K562 (cell line): Measurements from ENCODE around the gene RAVER2. TPM values are rescaled to one million over a fixed set of nuclear protein-coding genes. Genes with fewer than 3 reads are reported as not detected.

ENCODE experiments used
- ATAC-seq: fragments of 200-7000 bp; cut with Tn5 transposase; 3 replicates; pipeline ENCODE4 v1.9.1; 2020; ENCODE audit warnings: moderate library complexity
- BruUV-seq: library from RNA; stranded (reverse); fragments of 400-500 nt; replicated peaks from 2 replicates; lab custom pipeline; 2021; lab: Mats Ljungman, UMichigan
- CTCF ChIA-PET: fragments of 300-600 bp; formaldehyde crosslinking; extraction: SDS; loops from one replicate; lab custom pipeline; 2021; ENCODE audit warnings: low intra/inter-chr PET ratio; lab: Yijun Ruan, JAX
- POLR2A ChIA-PET: fragments of 300-600, 350-650 bp; sonication (Branson Sonifier 250); formaldehyde crosslinking; extraction: SDS; loops from one replicate; lab custom pipeline; 2021; ENCODE audit warnings: antibody characterized with exemption, inconsistent platforms; lab: Yijun Ruan, JAX
- DNase-seq, 4 experiments: peaks; one replicate each; pipeline versions ENCODE4 v3.0.0 to v3.0.0-alpha.2; 2011 to 2018; ENCODE audit warnings: low spot score in 3 of 4, mixed read lengths in 3 of 4; ENCODE audit errors: extremely low read depth in 1 of 4
- FAIRE-seq: peaks from 2 replicates; lab custom pipeline; 2011; peaks lifted over from hg19 to GRCh38; lab: Jason Lieb, UNC
- H2AFZ ChIP-seq: 2 replicates; pipeline ENCODE4 v1.6.0; 2011; ENCODE audit warnings: low read depth, low read length, control low read depth, inconsistent platforms
- H3K27ac ChIP-seq: fragments of 200-600 bp; 3 replicates; pipeline ENCODE4 v1.8.0; 2011; ENCODE audit warnings: low read depth, mild to moderate bottlenecking, control low read depth, inconsistent platforms, low read length, moderate library complexity, mixed read lengths; ENCODE audit errors: extremely low read depth
- H3K27me3 ChIP-seq, 2 experiments: fragments of 300-600 bp in 1 of 2; 2 replicates in 1 of 2; 3 replicates in 1 of 2; pipeline versions ENCODE4 v1.6.0 to v1.8.0; 2011; ENCODE audit warnings: inconsistent platforms in 2 of 2, low read length in 2 of 2, mild to moderate bottlenecking in 1 of 2, mixed read lengths in 1 of 2, moderate library complexity in 1 of 2; ENCODE audit not compliant: control insufficient read depth in 2 of 2, insufficient read depth in 2 of 2
- H3K36me3 ChIP-seq: fragments of 300-600 bp; 3 replicates; pipeline ENCODE4 v1.8.0; 2011; ENCODE audit warnings: mild to moderate bottlenecking, low read length, inconsistent platforms; ENCODE audit not compliant: control insufficient read depth, insufficient read depth
- H3K4me1 ChIP-seq, 2 experiments: fragments of 200-600 bp in 1 of 2; replicated peaks in 1 of 2; 2 replicates in 1 of 2; 3 replicates in 1 of 2; pipeline versions ENCODE4 v1.5.1 to v1.8.0; 2011; ENCODE audit warnings: inconsistent platforms in 2 of 2, low read length in 2 of 2, mild to moderate bottlenecking in 1 of 2, mixed read lengths in 1 of 2, moderate library complexity in 1 of 2; ENCODE audit not compliant: control insufficient read depth in 2 of 2, insufficient read depth in 2 of 2
- H3K4me2 ChIP-seq: 2 replicates; pipeline ENCODE4 v1.6.1; 2011; ENCODE audit warnings: low read length, control low read depth, inconsistent platforms, mixed read lengths; ENCODE audit not compliant: insufficient read depth
- H3K4me3 ChIP-seq: fragments of 200-600 bp; sonication (generic), shearing (Covaris generic); 2 replicates; pipeline ENCODE4 v1.5.1; 2016; ENCODE audit warnings: control low read depth, inconsistent platforms
- H3K79me2 ChIP-seq: fragments of 200-600 bp; 3 replicates; pipeline ENCODE4 v1.8.0; 2011; ENCODE audit warnings: low read length, inconsistent platforms; ENCODE audit not compliant: control insufficient read depth, insufficient read depth
- H3K9ac ChIP-seq, 2 experiments: 2 replicates each; pipeline versions ENCODE4 v1.6.0 to v1.6.1; 2011; ENCODE audit warnings: low read depth in 2 of 2, low read length in 2 of 2, control low read depth in 1 of 2, inconsistent platforms in 1 of 2, mild to moderate bottlenecking in 1 of 2, mixed read lengths in 1 of 2; ENCODE audit not compliant: insufficient read depth in 1 of 2
- H3K9me1 ChIP-seq: one replicate; pipeline ENCODE4 v1.6.0; 2011; ENCODE audit warnings: inconsistent platforms, mild to moderate bottlenecking, low read length, moderate library complexity; ENCODE audit not compliant: control insufficient read depth, insufficient read depth
- H3K9me3 ChIP-seq: replicated peaks from 2 replicates; pipeline ENCODE4 v1.5.1; 2011; ENCODE audit warnings: low read depth, low read length, inconsistent platforms; ENCODE audit not compliant: control insufficient read depth, insufficient read depth
- H4K20me1 ChIP-seq: replicated peaks from 2 replicates; pipeline ENCODE4 v1.6.1; 2011; ENCODE audit warnings: low read length, inconsistent platforms, mixed read lengths; ENCODE audit not compliant: control insufficient read depth, insufficient read depth
- ATF2 ChIP-seq: sonication (generic); formaldehyde crosslinking; IDR thresholded peaks from 2 replicates; pipeline ENCODE4 v1.8.1; 2022; ENCODE audit warnings: missing genetic modification reagents
- BCOR ChIP-seq: fragments of 450-650 bp; IDR thresholded peaks from 2 replicates; pipeline ENCODE4 v1.6.1; 2016
- CC2D1A ChIP-seq: fragments of 450-650 bp; IDR thresholded peaks from 2 replicates; pipeline ENCODE4 v1.6.1; 2017; ENCODE audit warnings: mild to moderate bottlenecking
- EGR1 ChIP-seq: fragments of 450-650 bp; conservative IDR thresholded peaks from 2 replicates; pipeline ENCODE4 v1.6.1; 2017; ENCODE audit warnings: mild to moderate bottlenecking
- ELK1 ChIP-seq: sonication (generic); formaldehyde crosslinking; IDR thresholded peaks from 2 replicates; pipeline ENCODE4 v1.8.1; 2022; ENCODE audit warnings: missing genetic modification reagents
- GATAD2B ChIP-seq: fragments of 450-650 bp; IDR thresholded peaks from 2 replicates; pipeline ENCODE4 v1.6.1; 2017; ENCODE audit warnings: mild to moderate bottlenecking, borderline replicate concordance
- HNRNPL ChIP-seq: fragments of 200-400 bp; formaldehyde crosslinking; IDR thresholded peaks from 2 replicates; pipeline ENCODE4 v1.6.1; 2017; ENCODE audit warnings: low read depth, mild to moderate bottlenecking, low read length
- ILK ChIP-seq: fragments of 450-650 bp; IDR thresholded peaks from 2 replicates; pipeline ENCODE4 v1.6.1; 2016; ENCODE audit warnings: missing genetic modification characterization, low read depth, mild to moderate bottlenecking, missing compliant biosample characterization, moderate library complexity, borderline replicate concordance
- PRPF4 ChIP-seq: fragments of 200-400 bp; formaldehyde crosslinking; IDR thresholded peaks from one replicate; pipeline ENCODE4 v1.6.1; 2017; ENCODE audit warnings: low read length, low read depth, mild to moderate bottlenecking; ENCODE audit not compliant: insufficient read depth, poor library complexity, severe bottlenecking
- RAD51 ChIP-seq: fragments of 450-650 bp; IDR thresholded peaks from 2 replicates; pipeline ENCODE4 v1.7.1; 2016; ENCODE audit warnings: low read depth, mild to moderate bottlenecking, borderline replicate concordance
- RBM34 ChIP-seq: fragments of 200-400 bp; formaldehyde crosslinking; IDR thresholded peaks from 2 replicates; pipeline ENCODE4 v1.6.1; 2018; ENCODE audit warnings: low read length, borderline replicate concordance; ENCODE audit not compliant: insufficient read depth
- SAP30 ChIP-seq: fragments of 200-600 bp; sonication (generic); IDR thresholded peaks from 2 replicates; pipeline ENCODE4 v1.6.1; 2012; ENCODE audit warnings: borderline replicate concordance, low read depth, mild to moderate bottlenecking, moderate library complexity, low read length, control low read depth, inconsistent platforms; ENCODE audit not compliant: insufficient read depth, poor library complexity, severe bottlenecking
- TAF15 ChIP-seq: fragments of 200-400 bp; formaldehyde crosslinking; IDR thresholded peaks from 2 replicates; pipeline ENCODE4 v1.6.1; 2017; ENCODE audit warnings: mild to moderate bottlenecking, low read depth, low read length, moderate library complexity
- TCFL5 ChIP-seq: fragments of 250-450 bp; sonication (Bioruptor Pico); conservative IDR thresholded peaks from 2 replicates; pipeline ENCODE4 v1.6.1; 2021; ENCODE audit warnings: mild to moderate bottlenecking, moderate library complexity, matching md5 sums
- ZBTB17 ChIP-seq: fragments of 450-650 bp; formaldehyde crosslinking; IDR thresholded peaks from 2 replicates; pipeline ENCODE4 v1.4.0; 2020; ENCODE audit warnings: mild to moderate bottlenecking
- ZBTB49 ChIP-seq: sonication (generic); formaldehyde crosslinking; IDR thresholded peaks from 2 replicates; pipeline ENCODE4 v1.8.0; 2022; ENCODE audit warnings: missing genetic modification reagents, mild to moderate bottlenecking, borderline replicate concordance
- ZNF263 ChIP-seq: sonication (generic); formaldehyde crosslinking; IDR thresholded peaks from 2 replicates; pipeline ENCODE4 v1.8.0; 2022; ENCODE audit warnings: mild to moderate bottlenecking, missing genetic modification reagents, borderline replicate concordance
- ZNF668 ChIP-seq: fragments of 250-450 bp; sonication (Bioruptor Pico); IDR thresholded peaks from 2 replicates; pipeline ENCODE4 v1.8.0; 2022; ENCODE audit warnings: mild to moderate bottlenecking, inconsistent platforms
- WGBS: fragments of 100-300 bp; shearing (Covaris generic); methylation state at CpG from one replicate; pipeline ENCODE4 v1.1.6; 2016; ENCODE audit warnings: low coverage, mixed read lengths; ENCODE audit not compliant: insufficient coverage; ENCODE audit errors: missing lambda C conversion rate; 5-methylcytosine and 5-hydroxymethylcytosine counted together
- in situ Hi-C: fragments of 300-500 bp; cut with MboI; formaldehyde crosslinking; loops from 4 replicates; pipeline ENCODE4 v1.15.0; 2018; ENCODE audit warnings: inconsistent platforms, mixed read lengths
- intact Hi-C: fragments of 100-400 bp; cut with micrococcal nuclease; formaldehyde crosslinking; loops from 2 replicates; pipeline ENCODE4 v1.14.2; 2022
- polyA plus RNA-seq, 8 experiments: library from polyadenylated mRNA; depleted of rRNA in 4 of 8; stranded (reverse) in 5 of 8; unstranded in 3 of 8; fragments of >200 nt; fragmentation: Nextera tagmentation in 2 of 8; fragmentation: Illumina TruSeq in 1 of 8; extraction: Ambion mirVana in 2 of 8; extraction: Trizol in 1 of 8; gene quantifications; 2 replicates each; pipeline versions ENCODE4 v1.2.1 to v1.2.3, GENCODE V29; 2011 to 2014; ENCODE audit warnings: inconsistent platforms in 1 of 8, missing spikeins in 1 of 8
- total RNA-seq, 7 experiments: library from RNA; depleted of rRNA in 6 of 7; stranded (reverse); fragments of >200 nt in 6 of 7; fragmentation: Illumina TruSeq in 2 of 7; extraction: Trizol in 2 of 7; gene quantifications; 2 replicates each; pipeline versions ENCODE4 v1.2.1 to v1.2.3, GENCODE V29; 2011 to 2021; ENCODE audit warnings: low replicate concordance in 1 of 7

The RAVER2 gene
- total and polyA plus RNA-seq, 9 of the 15 experiments (the other 6 are each of a cell fraction or from before 2014, with no cell fraction given) = 1.8 to 6.1 (median 4.4) TPM

GRCh38 chr1:64696879-64697278 is 48.0 kb upstream of the RAVER2 start:
- Histone ChIP-seq H3K27ac (no peak overlapping the region), H3K9ac (no peak overlapping the region), H3K36me3 (no peaks in the 10 kb centered on the region), H3K79me2 (no peaks in the 10 kb centered on the region), H3K9me3 (no peaks in the 10 kb centered on the region), H3K4me3 (no peak overlapping the region), H3K9me1 (no peaks in the 10 kb centered on the region), H3K4me1 (no peaks in the 10 kb centered on the region), H3K27me3 (peaks cover 6 to 23% of the 10 kb centered on the region in 2 experiments; a peak in 4 of 5 replicates), H3K4me2 (no peak overlapping the region), H2AFZ (no peak overlapping the region), H4K20me1 (no peaks in the 10 kb centered on the region)
- in situ Hi-C loops = no loop called here
- CTCF ChIA-PET = no interaction called here
- FAIRE-seq (no peak), ATAC-seq (no peak), DNase-seq (no peak)
- 0% methylated on average over 3 of the region's 3 CpGs for WGBS
- POLR2A ChIA-PET = interaction anchor here (0.6 to 0.9 kb wide), 2 partner anchors 28 to 103 kb away, joined by 3 read pairs; no protein-coding TSS in a partner anchor
- BruUV-seq = no TSS peak
- intact Hi-C loops = no loop called here
- TF ChIP-seq ZBTB49 (CRISPR knock-in tag) = no peak
- no peak for TF ChIP-seq CC2D1A
- no peak for TF ChIP-seq BCOR
- no peak for TF ChIP-seq HNRNPL
- no peak for TF ChIP-seq RBM34
- no peak for TF ChIP-seq ZNF263 (CRISPR knock-in tag)
- no peak for TF ChIP-seq SAP30
- TF ChIP-seq TCFL5 = no peak
- TF ChIP-seq PRPF4 = no peak
- no peak for TF ChIP-seq ELK1
- TF ChIP-seq ZNF668 (CRISPR knock-in tag) = no peak
- TF ChIP-seq GATAD2B = no peak
- no peak for TF ChIP-seq ATF2
- no peak for TF ChIP-seq RAD51
- no peak for TF ChIP-seq ILK (tag)
- no peak for TF ChIP-seq EGR1
- no peak for TF ChIP-seq TAF15
- no peak for TF ChIP-seq ZBTB17 (CRISPR knock-in tag)
